Measurements from ENCODE around the gene PITX2.

GRCh38 chr4:110640576-110640975, 17.7 kb upstream of the PITX2 start:
- TF ChIP-seq CTCF (IDR thresholded peaks at IDR 0.05) (no peak), EZH2 (IDR thresholded peaks at IDR 0.05) (peak; percentile 11)

All from neural progenitor cell (in vitro differentiated cells).